NCI-H187 treated with DMSO at 0.1 percent for 48 hours (cell line): Measurements from ENCODE around the gene ACTR5.
"Not testable (repeated sequence)": the region's sequence is repeated elsewhere in the genome, so short reads cannot be mapped to it uniquely, and the experiment has no call there.

Experiments
- DNase-seq: peaks from one replicate; lab custom pipeline; 2025; lab: John Stamatoyannopoulos, UW

The ACTR5 gene

DNA sequence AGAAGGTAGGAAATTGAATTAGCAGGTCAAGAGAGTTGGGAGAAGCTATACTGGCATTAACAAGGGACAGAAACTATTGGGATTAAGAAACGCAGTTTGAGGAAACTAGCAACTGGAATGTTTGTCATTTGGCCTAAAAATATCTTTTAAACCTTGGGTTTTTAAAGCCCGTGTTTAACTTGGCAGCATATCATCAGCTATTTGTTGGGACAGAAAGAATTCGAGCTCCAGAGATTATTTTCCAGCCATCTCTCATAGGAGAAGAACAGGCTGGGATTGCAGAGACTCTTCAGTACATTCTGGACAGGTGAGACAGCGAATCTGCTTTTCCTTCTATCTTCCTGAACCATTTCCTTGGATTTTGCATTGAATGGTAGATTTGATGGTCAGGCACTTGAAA is 17.8 kb downstream of the ACTR5 start:
- DNase-seq: no peak

DNA sequence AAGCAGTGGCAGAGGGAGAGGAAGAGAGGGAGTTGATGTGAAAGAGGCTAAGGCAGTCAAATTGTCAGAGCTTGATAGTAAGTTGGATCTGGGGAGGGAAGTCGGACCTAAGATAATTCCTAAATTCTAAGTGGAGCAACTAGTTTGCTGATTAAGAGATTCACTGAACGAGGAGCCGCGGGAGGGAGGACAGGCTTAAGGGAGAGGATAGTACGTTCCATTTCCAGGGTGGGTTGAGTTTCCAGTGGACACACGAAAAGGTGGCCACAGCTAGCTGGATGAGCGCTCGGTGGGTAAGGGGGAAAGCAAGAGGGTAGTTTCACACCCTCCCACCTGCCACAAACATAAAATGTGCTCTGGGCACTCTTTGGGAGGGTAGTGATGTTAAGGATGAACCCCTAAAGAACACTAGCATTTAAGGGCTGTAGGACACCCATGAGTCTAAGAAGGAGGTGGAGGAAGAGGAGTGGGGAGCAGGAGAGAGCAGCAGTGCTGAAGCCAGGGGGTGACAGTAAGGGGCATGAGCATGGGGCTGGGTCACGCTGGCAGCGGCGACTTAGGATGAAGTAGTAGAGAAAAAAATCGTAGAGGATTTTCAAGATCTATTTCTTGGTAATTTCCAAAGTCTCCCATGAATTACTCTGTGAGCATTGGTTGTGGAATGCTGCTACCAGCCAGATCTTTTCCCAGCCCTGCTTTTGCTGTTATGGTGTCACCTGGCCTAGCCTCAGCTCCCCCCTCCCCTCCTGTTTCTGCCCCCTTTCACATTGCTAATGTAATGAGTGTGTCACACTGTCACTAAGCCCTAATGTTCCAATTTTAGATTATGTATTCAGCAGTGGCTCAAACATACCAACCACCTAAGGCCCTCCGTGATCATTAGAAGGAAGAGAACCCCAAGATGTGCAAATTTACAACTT is 21.4 kb downstream of the ACTR5 start:
- no peak for DNase-seq

DNA sequence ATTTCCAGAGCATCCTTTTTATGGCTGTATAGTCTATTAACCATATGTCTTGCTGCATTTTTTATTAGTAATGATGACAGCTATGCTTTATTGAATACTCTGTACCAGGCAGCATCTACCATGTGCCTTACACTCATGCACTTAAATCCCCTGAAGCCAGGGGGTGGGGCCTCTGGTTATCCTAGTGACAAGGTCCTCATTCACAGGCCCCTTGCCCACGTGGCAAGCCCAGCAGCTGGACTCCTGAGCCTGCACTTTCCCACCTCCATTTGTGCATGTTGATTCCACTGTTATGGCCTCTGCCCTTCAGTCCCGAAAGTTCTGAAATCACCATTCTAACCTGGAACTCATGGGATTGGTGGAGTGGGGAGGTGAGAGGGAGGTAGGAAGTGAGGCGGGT is 22.3 kb downstream of the ACTR5 start:
- no peak for DNase-seq

GRCh38 chr20:38770970-38771369 is 22.7 kb downstream of the ACTR5 start:
- DNase-seq: no peak

GRCh38 chr20:38771621-38772020 is 23.4 kb downstream of the ACTR5 start:
- no peak for DNase-seq

DNA sequence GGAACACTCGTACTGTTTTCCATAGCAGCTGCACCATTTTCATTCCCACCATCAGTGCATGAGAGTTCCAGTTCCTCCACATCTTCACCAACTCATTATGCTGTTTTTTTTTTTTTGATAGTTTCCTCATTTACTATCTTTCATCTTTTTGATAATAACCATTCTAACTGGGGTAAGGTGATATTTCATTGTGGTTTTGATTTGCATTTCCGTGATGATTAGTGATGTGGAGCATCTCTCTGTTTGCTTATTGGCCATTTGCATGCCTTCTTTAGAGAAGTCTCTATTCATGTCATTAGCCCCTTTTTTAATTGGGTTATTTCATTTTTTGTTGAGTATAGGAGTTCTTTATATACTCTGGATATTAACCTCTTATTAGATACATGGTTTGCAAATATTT is 25.9 kb downstream of the ACTR5 start:
- no peak for DNase-seq

DNA sequence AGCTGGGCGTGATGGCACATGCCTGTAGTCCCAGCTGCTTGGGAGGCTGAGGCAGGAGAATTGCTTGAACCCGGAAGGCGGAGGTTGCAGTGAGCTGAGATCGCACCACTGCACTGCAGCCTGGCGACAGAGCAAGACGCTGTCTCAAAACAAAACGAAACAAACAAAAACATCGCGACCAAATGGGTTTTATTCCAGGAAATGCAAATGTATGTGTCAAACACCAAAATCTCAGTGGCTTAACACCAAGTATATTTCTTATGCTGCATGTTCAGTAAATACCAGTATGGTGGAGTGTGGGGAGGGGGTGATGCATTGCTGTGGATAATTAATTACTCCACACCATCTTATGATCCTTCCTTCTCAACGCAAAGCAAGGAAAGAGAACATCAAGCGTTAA is 28.1 kb downstream of the ACTR5 start:
- DNase-seq: no peak

DNA sequence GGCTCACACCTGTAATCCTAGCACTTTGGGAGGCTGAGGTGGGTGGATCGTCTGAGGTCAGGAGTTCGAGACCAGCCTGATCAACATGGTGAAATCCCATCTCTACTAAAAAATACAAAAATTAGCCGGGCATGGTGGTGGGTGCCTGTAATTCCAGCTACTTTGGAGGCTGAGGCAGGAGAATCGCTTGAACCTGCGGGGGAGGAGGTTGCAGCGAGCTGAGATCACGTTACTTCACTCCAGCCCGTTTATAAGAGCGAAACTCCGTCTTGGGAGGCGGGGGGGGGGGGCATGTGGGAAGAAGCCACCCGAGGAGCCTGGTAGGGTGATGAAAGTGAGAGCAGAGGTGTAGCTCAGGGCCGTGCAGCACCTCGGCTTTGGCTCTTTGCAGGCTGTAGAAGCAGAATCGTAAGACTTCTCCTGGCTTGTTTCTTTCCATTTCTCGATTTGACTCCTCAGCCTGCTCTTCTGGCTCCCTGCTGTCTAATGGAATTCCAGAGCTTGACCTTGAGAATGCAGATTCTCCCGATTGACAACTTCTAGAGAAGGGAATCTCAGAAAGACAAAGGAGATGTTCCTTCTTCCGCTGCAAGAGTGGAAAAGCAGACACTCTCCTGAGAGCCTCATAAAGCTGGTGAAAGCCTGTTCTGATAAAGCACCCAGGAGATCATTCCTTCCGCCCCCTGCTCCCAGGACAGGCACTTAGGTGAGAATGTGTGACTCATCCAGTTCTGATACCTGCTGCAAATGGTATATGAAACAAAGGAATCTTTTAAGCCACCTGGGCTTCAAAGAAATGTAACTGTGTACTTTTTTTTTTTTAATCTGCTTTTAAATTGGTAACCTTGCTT is 31.2 kb downstream of the ACTR5 start:
- DNase-seq: no peak

- no peak for DNase-seq
Observed at GRCh38 chr20:38782275-38782674, 34.0 kb downstream of the ACTR5 start.

DNA sequence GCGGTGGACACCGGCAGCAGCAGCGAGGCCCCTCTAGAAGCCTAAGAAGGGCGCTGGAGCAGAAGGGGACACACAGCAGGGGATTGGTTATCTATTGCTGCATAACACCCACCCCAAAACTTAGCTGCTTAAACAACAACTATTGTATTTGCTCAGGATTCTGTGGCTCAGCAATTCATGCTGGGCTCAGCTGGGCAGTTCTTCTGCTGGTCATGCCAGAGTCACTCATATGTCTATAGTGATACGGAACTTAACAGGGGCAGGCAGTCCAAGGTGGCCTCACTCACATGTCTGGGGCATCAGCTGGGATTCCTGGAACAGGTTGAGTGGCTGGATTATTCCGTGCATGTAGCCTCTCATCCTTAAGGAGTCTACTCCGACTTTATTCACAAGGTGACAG is 39.6 kb downstream of the ACTR5 start:
- no peak for DNase-seq

GRCh38 chr20:38789503-38790199 is 41.4 kb downstream of the ACTR5 start:
- no peak for DNase-seq

GRCh38 chr20:38790200-38791053 is 42.2 kb downstream of the ACTR5 start:
- no peak for DNase-seq

GRCh38 chr20:38791291-38791690 is 43.0 kb downstream of the ACTR5 start:
- no peak for DNase-seq

DNA sequence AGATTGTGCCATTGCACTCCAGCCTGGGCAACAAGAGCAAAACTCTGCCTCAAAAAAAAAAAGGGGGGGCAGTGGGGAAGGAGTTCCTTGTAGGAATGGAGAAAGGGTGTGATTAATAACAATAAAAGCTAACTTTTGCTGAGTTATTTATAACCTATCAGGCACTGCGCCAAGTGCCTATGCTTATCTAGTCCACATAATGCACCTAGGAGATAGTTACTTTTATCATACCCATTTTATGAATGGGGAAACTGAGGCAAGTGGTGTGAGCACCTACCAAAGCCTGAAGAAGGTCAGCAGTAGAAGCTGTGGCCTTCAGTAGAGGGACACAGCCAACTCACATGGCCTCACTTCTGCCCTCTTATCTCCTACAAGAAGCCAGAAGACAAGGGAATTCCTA is 43.7 kb downstream of the ACTR5 start:
- DNase-seq: no peak

- not testable (repeated sequence) for DNase-seq
Observed at GRCh38 chr20:38794057-38794456, 45.8 kb downstream of the ACTR5 start.

- no peak for DNase-seq
Observed at GRCh38 chr20:38798266-38798665, 50.0 kb downstream of the ACTR5 start.

- DNase-seq: no peak
Observed at GRCh38 chr20:38799203-38799602, 50.9 kb downstream of the ACTR5 start.

- DNase-seq: no peak
Observed at GRCh38 chr20:38800882-38801281, 52.6 kb downstream of the ACTR5 start.

GRCh38 chr20:38804221-38804620 is 56.0 kb downstream of the ACTR5 start:
- DNase-seq: no peak

DNA sequence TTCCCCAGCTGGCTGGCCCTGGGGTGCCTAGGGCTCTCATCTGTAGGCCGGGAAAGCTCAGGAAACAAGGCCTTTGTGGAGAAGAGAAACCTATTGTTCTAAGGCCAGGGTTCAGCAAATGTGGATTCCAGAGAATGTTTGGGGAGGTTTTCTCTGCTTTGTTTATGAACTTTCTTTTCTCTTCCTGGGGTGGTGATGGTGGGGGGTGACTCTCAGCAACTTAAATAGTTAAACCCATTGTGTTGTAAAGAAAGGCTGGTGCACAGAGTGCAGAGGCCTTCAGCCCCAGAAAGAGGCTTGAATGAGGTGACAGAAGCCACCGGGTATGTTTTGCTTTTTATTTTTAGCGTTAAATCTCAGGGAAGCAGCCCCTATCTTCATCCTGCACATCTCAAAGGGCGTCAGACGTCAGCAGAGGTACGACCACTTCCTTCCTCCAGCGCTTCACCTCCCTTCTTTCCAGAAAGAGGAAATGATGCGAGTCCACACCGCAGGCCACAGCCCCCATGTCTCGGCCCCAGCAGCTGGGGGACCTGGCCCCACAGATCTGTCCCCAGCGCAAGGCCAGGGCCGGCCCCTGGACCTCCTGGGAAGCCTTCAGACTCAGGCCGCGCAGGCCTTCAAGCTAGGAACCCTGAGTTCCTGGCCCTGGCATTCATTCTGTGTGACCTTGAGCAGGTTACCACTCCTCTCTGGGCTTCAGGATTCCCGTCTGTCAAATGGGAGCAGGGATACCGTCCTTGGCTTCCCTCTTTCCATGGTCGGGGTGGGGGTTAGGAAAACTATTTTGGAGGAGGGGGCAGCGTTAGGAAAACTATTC is 56.6 kb downstream of the ACTR5 start:
- no peak for DNase-seq

DNA sequence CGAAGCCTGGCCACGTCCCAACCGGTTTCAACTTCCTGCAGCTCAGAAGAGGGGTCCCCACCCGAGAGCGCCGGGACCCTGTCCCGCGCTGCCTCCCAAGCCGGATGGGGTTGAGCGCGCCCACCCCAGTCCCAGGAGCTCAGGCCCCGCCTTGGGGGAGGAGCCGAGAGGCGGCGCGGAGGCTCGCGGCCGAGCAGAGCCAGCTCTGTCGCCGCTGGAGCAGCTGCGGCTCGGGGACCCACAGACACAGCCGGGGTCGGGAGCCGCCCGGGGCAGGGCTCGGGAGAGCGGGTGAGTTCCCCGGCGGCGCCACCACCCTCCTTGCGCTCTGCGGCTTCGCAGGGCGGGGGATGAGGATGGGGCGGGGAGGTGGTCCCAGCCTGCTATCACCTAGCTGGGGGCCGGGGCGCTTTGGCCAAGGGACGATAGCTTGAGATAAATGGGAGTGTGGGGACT is 57.3 kb downstream of the ACTR5 start, which contains the start of gene PPP1R16B:
TSS of gene PPP1R16B (plus strand) at position 196 of the 456 bp plus-strand sequence. CDS start 30,229 bp downstream, outside the sequence.
- DNase-seq: no peak
